PFSK-1 (cell line): ENCODE results near the gene PAOX.

Experiments
- FOXP2 ChIP-seq: optimal IDR thresholded peaks from 2 replicates; pipeline ENCODE3; 2011; ENCODE audit warnings: borderline replicate concordance, control low read depth, inconsistent platforms; ENCODE audit not compliant: insufficient read depth; ENCODE audit errors: extremely low read length, extremely low read depth
- POLR2AphosphoS5 ChIP-seq: IDR thresholded peaks from 2 replicates; pipeline ENCODE4 v1.6.1; 2012; ENCODE audit warnings: low read depth, mild to moderate bottlenecking, control low read depth, low read length, moderate library complexity
- REST ChIP-seq, 2 experiments: IDR thresholded peaks; 2 replicates each; pipeline versions ENCODE4 v1.6.1 to v1.8.0; 2011 to 2012; ENCODE audit warnings: low read depth in 2 of 2, low read length in 2 of 2, control low read depth in 1 of 2, inconsistent platforms in 1 of 2, mild to moderate bottlenecking in 1 of 2, moderate library complexity in 1 of 2; ENCODE audit not compliant: insufficient read depth in 1 of 2
- SIN3A ChIP-seq: IDR thresholded peaks from 2 replicates; pipeline ENCODE4 v1.6.1; 2012; ENCODE audit warnings: mild to moderate bottlenecking, low read length, moderate library complexity, borderline replicate concordance; ENCODE audit not compliant: insufficient read depth
- TAF1 ChIP-seq: IDR thresholded peaks from 2 replicates; pipeline ENCODE4 v1.6.1; 2012; ENCODE audit warnings: low read length, control low read depth, borderline replicate concordance; ENCODE audit not compliant: insufficient read depth

GRCh38 chr10:133349160-133349568, 29.9 kb upstream of the PAOX start:
- no peak for TF ChIP-seq POLR2AphosphoS5
- TF ChIP-seq SIN3A: no peak
- TF ChIP-seq REST (IDR thresholded peaks at IDR 0.05; ENCODE audit: insufficient read depth in 1 of 2, low read depth in 2 of 2, low read length in 2 of 2): no peak
- no peak for TF ChIP-seq FOXP2
- TF ChIP-seq TAF1: no peak
